ENCODE measurements around the gene RABL3. TPM values are rescaled to one million over a fixed set of nuclear protein-coding genes. Genes with fewer than 3 reads are reported as not detected.

RABL3 gene
- polyA plus RNA-seq, 1 of the 3 experiments (the other 2 are of a cell fraction), result 2.2 TPM

DNA sequence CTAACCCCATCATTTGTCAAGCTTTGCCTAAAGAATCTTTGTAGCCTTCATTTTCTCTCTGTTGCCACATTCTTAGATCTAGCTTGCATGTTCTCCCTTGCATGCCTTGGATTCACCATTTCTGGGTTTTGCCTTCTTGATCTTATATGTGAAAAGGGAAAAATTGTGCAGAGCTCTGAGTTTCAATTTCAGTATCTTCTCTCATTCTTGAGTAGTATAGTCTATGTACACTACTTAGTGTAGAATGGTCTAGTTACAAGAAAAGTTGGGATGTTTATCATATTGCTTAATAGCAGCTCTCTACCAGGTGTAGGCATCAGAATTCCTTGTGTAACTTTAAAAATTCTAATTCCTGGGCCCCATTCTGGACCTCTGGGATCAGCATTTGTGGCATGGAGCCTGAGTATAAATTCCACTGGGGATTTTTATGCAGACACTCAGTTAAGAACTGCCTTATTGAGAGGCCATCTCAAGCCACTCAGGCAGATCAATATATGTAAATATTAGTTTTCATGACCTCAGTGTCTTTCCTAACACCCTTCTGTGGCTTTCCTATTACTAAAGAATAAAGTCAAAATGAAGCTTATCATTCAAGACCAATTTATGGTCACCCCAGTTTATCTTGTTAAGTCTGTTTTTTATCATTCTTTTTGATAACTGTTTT, 23.6 kb upstream of the RABL3 start:
- H3K36me3 ChIP-seq (replicated peaks in 1 of 2; ENCODE audit: control insufficient read depth in 1 of 2, insufficient read depth in 2 of 2, low read length in 1 of 2), result peaks cover 0 to 7% of the 10 kb centered on the region in 2 experiments
- H3K79me2 ChIP-seq (ENCODE audit: insufficient read depth), result peaks cover 81% of the 10 kb centered on the region
- no peak overlapping the region for H3K4me2 ChIP-seq
- no peak overlapping the region for H3K27ac ChIP-seq (ENCODE audit: low read depth in 2 of 2, low read length in 1 of 2)
- no peaks in the 10 kb centered on the region for H3K9me2 ChIP-seq
- no peak overlapping the region for H3K4me3 ChIP-seq (ENCODE audit: low read depth in 2 of 2, low read length in 1 of 2)
- no peak overlapping the region for H2AFZ ChIP-seq (ENCODE audit: low read depth)
- peaks cover 3 to 5% of the 10 kb centered on the region in 2 experiments; a peak in 3 of 4 replicates for H3K4me1 ChIP-seq (ENCODE audit: control insufficient read depth in 1 of 2, insufficient read depth in 2 of 2, low read depth in 1 of 2, low read length in 1 of 2)
- H3K9ac ChIP-seq, result no peak overlapping the region
- DNase-seq, result no peak
- no peak for TF ChIP-seq NRF1 (IDR thresholded peaks at IDR 0.05; ENCODE audit: low read depth, low read length)
- no peak for TF ChIP-seq EZH2phosphoT487 (IDR thresholded peaks at IDR 0.05; ENCODE audit: borderline replicate concordance, low read depth)
- no peak for TF ChIP-seq GABPA (IDR thresholded peaks at IDR 0.05; ENCODE audit: low read depth)
- no peak for TF ChIP-seq RFX5 (IDR thresholded peaks at IDR 0.05; ENCODE audit: low read length)
- no peak for TF ChIP-seq MEF2A (IDR thresholded peaks at IDR 0.05; ENCODE audit: borderline replicate concordance, low read depth)
- no peak for TF ChIP-seq RXRA (IDR thresholded peaks at IDR 0.05; ENCODE audit: borderline replicate concordance, low read depth)
- TF ChIP-seq TCF12 (IDR thresholded peaks at IDR 0.05), result no peak
- H3F3A ChIP-seq (replicated peaks; ENCODE audit: insufficient read depth), result peaks cover 9% of the 10 kb centered on the region
- H4K20me1 ChIP-seq (ENCODE audit: insufficient read depth), result no peaks in the 10 kb centered on the region
- H3K27me3 ChIP-seq (ENCODE audit: insufficient read depth), result no peaks in the 10 kb centered on the region
- POLR2A ChIA-PET, result no interaction called here
- H3K9me3 ChIP-seq, result no peaks in the 10 kb centered on the region
- CTCF ChIA-PET, result interaction anchor here (0.6 to 3.2 kb wide), 5 partner anchors 10 to 434 kb away, joined by 3 to 16 read pairs (median 4); no protein-coding TSS in a partner anchor

DNA sequence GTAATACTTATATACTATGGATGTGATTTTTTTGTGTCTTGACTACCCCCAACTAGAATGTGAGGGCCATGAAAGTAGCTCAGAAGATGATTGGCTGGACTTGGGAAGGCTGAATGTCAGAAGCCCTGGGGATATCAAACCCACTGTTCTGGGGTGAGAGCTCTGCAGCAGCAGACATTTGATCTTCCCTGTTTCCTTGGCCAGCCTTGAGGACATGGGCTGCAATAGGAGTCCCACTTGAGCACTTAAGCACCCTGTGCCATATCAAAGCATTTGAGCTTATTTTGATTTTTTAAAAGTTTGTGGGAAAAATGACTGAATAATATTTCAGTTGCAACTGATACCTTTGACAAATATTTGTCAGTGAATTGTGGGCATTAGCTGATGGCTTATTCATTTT, 21.9 kb upstream of the RABL3 start:
- no peak overlapping the region for H3K4me2 ChIP-seq
- no peak overlapping the region for H3K4me3 ChIP-seq (ENCODE audit: low read depth in 2 of 2, low read length in 1 of 2)
- POLR2A ChIA-PET, result no interaction called here
- no peak overlapping the region for H2AFZ ChIP-seq (ENCODE audit: low read depth)
- no peaks in the 10 kb centered on the region for H4K20me1 ChIP-seq (ENCODE audit: insufficient read depth)
- H3K27me3 ChIP-seq (ENCODE audit: insufficient read depth), result no peaks in the 10 kb centered on the region
- CTCF ChIA-PET, result interaction anchor here (1.6 kb wide), 1 partner anchor 31 kb away, joined by 5 read pairs; no protein-coding TSS in a partner anchor
- no peak for DNase-seq
- no peaks in the 10 kb centered on the region for H3K9me2 ChIP-seq
- no peak overlapping the region for H3K27ac ChIP-seq (ENCODE audit: low read depth in 2 of 2, low read length in 1 of 2)
- peaks cover 90% of the 10 kb centered on the region for H3K79me2 ChIP-seq (ENCODE audit: insufficient read depth)
- peaks cover 3% of the 10 kb centered on the region for H3F3A ChIP-seq (replicated peaks; ENCODE audit: insufficient read depth)
- no peaks in the 10 kb centered on the region for H3K36me3 ChIP-seq (replicated peaks in 1 of 2; ENCODE audit: control insufficient read depth in 1 of 2, insufficient read depth in 2 of 2, low read length in 1 of 2)
- no peak for TF ChIP-seq NRF1 (IDR thresholded peaks at IDR 0.05; ENCODE audit: low read depth, low read length)
- TF ChIP-seq, protein P1, sequence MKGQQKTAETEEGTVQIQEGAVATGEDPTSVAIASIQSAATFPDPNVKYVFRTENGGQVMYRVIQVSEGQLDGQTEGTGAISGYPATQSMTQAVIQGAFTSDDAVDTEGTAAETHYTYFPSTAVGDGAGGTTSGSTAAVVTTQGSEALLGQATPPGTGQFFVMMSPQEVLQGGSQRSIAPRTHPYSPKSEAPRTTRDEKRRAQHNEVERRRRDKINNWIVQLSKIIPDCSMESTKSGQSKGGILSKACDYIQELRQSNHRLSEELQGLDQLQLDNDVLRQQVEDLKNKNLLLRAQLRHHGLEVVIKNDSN (IDR thresholded peaks at IDR 0.05; ENCODE audit: borderline replicate concordance, low read depth), result no peak
- TF ChIP-seq RCOR1 (IDR thresholded peaks at IDR 0.05; ENCODE audit: low read length), result no peak
- TF ChIP-seq, protein P2, sequence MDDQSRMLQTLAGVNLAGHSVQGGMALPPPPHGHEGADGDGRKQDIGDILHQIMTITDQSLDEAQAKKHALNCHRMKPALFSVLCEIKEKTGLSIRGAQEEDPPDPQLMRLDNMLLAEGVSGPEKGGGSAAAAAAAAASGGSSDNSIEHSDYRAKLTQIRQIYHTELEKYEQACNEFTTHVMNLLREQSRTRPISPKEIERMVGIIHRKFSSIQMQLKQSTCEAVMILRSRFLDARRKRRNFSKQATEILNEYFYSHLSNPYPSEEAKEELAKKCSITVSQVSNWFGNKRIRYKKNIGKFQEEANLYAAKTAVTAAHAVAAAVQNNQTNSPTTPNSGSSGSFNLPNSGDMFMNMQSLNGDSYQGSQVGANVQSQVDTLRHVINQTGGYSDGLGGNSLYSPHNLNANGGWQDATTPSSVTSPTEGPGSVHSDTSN (IDR thresholded peaks at IDR 0.05), result no peak
- TF ChIP-seq RAD21 (IDR thresholded peaks at IDR 0.05; ENCODE audit: low read length), result no peak
- TF ChIP-seq, protein P3, sequence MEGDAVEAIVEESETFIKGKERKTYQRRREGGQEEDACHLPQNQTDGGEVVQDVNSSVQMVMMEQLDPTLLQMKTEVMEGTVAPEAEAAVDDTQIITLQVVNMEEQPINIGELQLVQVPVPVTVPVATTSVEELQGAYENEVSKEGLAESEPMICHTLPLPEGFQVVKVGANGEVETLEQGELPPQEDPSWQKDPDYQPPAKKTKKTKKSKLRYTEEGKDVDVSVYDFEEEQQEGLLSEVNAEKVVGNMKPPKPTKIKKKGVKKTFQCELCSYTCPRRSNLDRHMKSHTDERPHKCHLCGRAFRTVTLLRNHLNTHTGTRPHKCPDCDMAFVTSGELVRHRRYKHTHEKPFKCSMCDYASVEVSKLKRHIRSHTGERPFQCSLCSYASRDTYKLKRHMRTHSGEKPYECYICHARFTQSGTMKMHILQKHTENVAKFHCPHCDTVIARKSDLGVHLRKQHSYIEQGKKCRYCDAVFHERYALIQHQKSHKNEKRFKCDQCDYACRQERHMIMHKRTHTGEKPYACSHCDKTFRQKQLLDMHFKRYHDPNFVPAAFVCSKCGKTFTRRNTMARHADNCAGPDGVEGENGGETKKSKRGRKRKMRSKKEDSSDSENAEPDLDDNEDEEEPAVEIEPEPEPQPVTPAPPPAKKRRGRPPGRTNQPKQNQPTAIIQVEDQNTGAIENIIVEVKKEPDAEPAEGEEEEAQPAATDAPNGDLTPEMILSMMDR (IDR thresholded peaks at IDR 0.05), result no peak
- TF ChIP-seq GATA2 (CRISPR knock-in tag; IDR thresholded peaks at IDR 0.05), result no peak
- TF ChIP-seq GABPA (IDR thresholded peaks at IDR 0.05; ENCODE audit: low read depth), result no peak
- no peak for TF ChIP-seq FOXJ3 (CRISPR knock-in tag; IDR thresholded peaks at IDR 0.05)
- no peak for TF ChIP-seq FOSL2 (IDR thresholded peaks at IDR 0.05; ENCODE audit: borderline replicate concordance, low read depth)
- TF ChIP-seq YY1 (IDR thresholded peaks at IDR 0.05; ENCODE audit: low read depth), result no peak
- no peak for TF ChIP-seq TAF1 (IDR thresholded peaks at IDR 0.05; ENCODE audit: borderline replicate concordance, low read depth, low read length)
- no peak for TF ChIP-seq MXI1 (IDR thresholded peaks at IDR 0.05; ENCODE audit: low read depth, low read length)
- no peak for TF ChIP-seq FOXM1 (IDR thresholded peaks at IDR 0.05; ENCODE audit: low read depth)
- TF ChIP-seq NFIC (IDR thresholded peaks at IDR 0.05; ENCODE audit: borderline replicate concordance), result no peak
- TF ChIP-seq, protein P4, sequence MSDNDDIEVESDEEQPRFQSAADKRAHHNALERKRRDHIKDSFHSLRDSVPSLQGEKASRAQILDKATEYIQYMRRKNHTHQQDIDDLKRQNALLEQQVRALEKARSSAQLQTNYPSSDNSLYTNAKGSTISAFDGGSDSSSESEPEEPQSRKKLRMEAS (IDR thresholded peaks at IDR 0.05; ENCODE audit: low read depth), result no peak
- TF ChIP-seq CHD2 (IDR thresholded peaks at IDR 0.05; ENCODE audit: low read length, partially characterized antibody), result no peak
- TF ChIP-seq EP300 (IDR thresholded peaks at IDR 0.05; ENCODE audit: borderline replicate concordance in 1 of 2, low read depth in 1 of 2, low read length in 1 of 2), result no peak
- TF ChIP-seq, protein P5, sequence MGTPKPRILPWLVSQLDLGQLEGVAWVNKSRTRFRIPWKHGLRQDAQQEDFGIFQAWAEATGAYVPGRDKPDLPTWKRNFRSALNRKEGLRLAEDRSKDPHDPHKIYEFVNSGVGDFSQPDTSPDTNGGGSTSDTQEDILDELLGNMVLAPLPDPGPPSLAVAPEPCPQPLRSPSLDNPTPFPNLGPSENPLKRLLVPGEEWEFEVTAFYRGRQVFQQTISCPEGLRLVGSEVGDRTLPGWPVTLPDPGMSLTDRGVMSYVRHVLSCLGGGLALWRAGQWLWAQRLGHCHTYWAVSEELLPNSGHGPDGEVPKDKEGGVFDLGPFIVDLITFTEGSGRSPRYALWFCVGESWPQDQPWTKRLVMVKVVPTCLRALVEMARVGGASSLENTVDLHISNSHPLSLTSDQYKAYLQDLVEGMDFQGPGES (IDR thresholded peaks at IDR 0.05; ENCODE audit: low read depth, low read length), result no peak
- H3K9ac ChIP-seq, result no peak overlapping the region
- peaks cover 3 to 5% of the 10 kb centered on the region in 2 experiments; a peak in 3 of 4 replicates for H3K4me1 ChIP-seq (ENCODE audit: control insufficient read depth in 1 of 2, insufficient read depth in 2 of 2, low read depth in 1 of 2, low read length in 1 of 2)
- no peaks in the 10 kb centered on the region for H3K9me3 ChIP-seq
